OCI-LY7 (cell line): ENCODE data around the gene ERI3. TPM values are rescaled to one million over a fixed set of nuclear protein-coding genes. Genes with fewer than 3 reads are reported as not detected.

ENCODE experiments used
- BruUV-seq: library from RNA; stranded (reverse); fragments of 400-500 nt; replicated peaks from 2 replicates; lab custom pipeline; 2021; lab: Mats Ljungman, UMichigan
- CTCF ChIA-PET: fragments of 300-600 bp; sonication (Branson Sonifier 250); formaldehyde crosslinking; loops from one replicate; lab custom pipeline; 2022; ENCODE audit warnings: antibody characterized with exemption; ENCODE audit not compliant: unreplicated experiment; lab: Charles Lee
- POLR2A ChIA-PET: fragments of 300-600 bp; sonication (Branson Sonifier 250); formaldehyde crosslinking; loops from one replicate; lab custom pipeline; 2022; ENCODE audit warnings: antibody characterized with exemption; lab: Charles Lee
- DNase-seq: peaks from one replicate; pipeline ENCODE4 v3.0.0-alpha.2; 2015; ENCODE audit warnings: low spot score
- H2AFZ ChIP-seq: fragments of 200-600 bp; sonication (generic), shearing (Covaris generic); 2 replicates; pipeline ENCODE4 v1.6.1; 2014; ENCODE audit warnings: mild to moderate bottlenecking, antibody characterized with exemption, low read length, moderate library complexity
- H3K27ac ChIP-seq: fragments of 200-600 bp; sonication (generic); 2 replicates; pipeline ENCODE4 v1.5.1; 2014; ENCODE audit warnings: mixed run types, low read depth, mild to moderate bottlenecking, moderate library complexity, low read length, inconsistent platforms; ENCODE audit not compliant: poor library complexity, severe bottlenecking
- H3K36me3 ChIP-seq: fragments of 200-600 bp; sonication (generic); 2 replicates; pipeline ENCODE4 v1.6.1; 2014; ENCODE audit warnings: mild to moderate bottlenecking, antibody characterized with exemption, low read length, moderate library complexity, mixed read lengths; ENCODE audit not compliant: insufficient read depth
- H3K4me1 ChIP-seq: fragments of 200-600 bp; sonication (generic); 2 replicates; pipeline ENCODE4 v1.5.1; 2014; ENCODE audit warnings: mild to moderate bottlenecking, low read length; ENCODE audit not compliant: insufficient read depth, poor library complexity, severe bottlenecking
- H3K4me2 ChIP-seq: fragments of 200-600 bp; sonication (generic); 2 replicates; pipeline ENCODE4 v1.6.1; 2014; ENCODE audit warnings: mild to moderate bottlenecking, low read length
- H3K4me3 ChIP-seq: fragments of 200-600 bp; sonication (generic); 2 replicates; pipeline ENCODE4 v1.5.1; 2014; ENCODE audit warnings: mild to moderate bottlenecking, low read depth, low read length; ENCODE audit not compliant: poor library complexity, severe bottlenecking
- H3K79me2 ChIP-seq: fragments of 200-600 bp; sonication (generic); 2 replicates; pipeline ENCODE4 v1.6.1; 2016; ENCODE audit warnings: low read depth, mild to moderate bottlenecking, low read length, moderate library complexity, mixed read lengths; ENCODE audit not compliant: insufficient read depth
- H3K9me2 ChIP-seq: fragments of 200-600 bp; sonication (generic); 2 replicates; pipeline ENCODE4 v1.6.1; 2016; ENCODE audit warnings: mild to moderate bottlenecking, low read length, mixed read lengths; ENCODE audit not compliant: insufficient read depth
- H3K9me3 ChIP-seq: fragments of 200-600 bp; sonication (generic); 2 replicates; pipeline ENCODE4 v1.6.1; 2014; ENCODE audit warnings: mild to moderate bottlenecking, mixed run types, low read length, mixed read lengths
- H4K20me1 ChIP-seq: fragments of 200-600 bp; sonication (generic); 2 replicates; pipeline ENCODE4 v1.6.1; 2014; ENCODE audit warnings: mild to moderate bottlenecking, antibody characterized with exemption, low read length, moderate library complexity, mixed read lengths; ENCODE audit not compliant: insufficient read depth
- CTCF ChIP-seq: fragments of 200-600 bp; sonication (generic); conservative IDR thresholded peaks from 2 replicates; pipeline ENCODE4 v1.5.1; 2014; ENCODE audit warnings: mild to moderate bottlenecking, antibody characterized with exemption, low read length, moderate library complexity, mixed read lengths
- EZH2phosphoT487 ChIP-seq: fragments of 200-600 bp; sonication (generic); IDR thresholded peaks from 2 replicates; pipeline ENCODE4 v1.6.1; 2018; ENCODE audit warnings: low read depth, borderline replicate concordance, mild to moderate bottlenecking, mixed run types, antibody characterized with exemption, low read length, moderate library complexity, mixed read lengths
- intact Hi-C: fragments of 100-400 bp; cut with micrococcal nuclease; formaldehyde crosslinking; loops from one replicate; pipeline ENCODE4 v1.10.0; 2022; ENCODE audit not compliant: unreplicated experiment
- total RNA-seq, 2 experiments: library from RNA; depleted of rRNA in 1 of 2; stranded (reverse); fragments of >200 nt in 1 of 2; shearing (Covaris generic) in 1 of 2; gene quantifications; 2 replicates each; pipeline ENCODE4 v1.2.3, GENCODE V29; 2014 to 2022

The ERI3 gene
- total RNA-seq, 2 experiments from 2014 or later: 46.5 to 47.4 TPM

GRCh38 chr1:44235808-44236207, 119.2 kb downstream of the ERI3 start:
- no peaks in the 10 kb centered on the region for H3K9me3 ChIP-seq
- H3K9me2 ChIP-seq: no peaks in the 10 kb centered on the region
- TF ChIP-seq EZH2phosphoT487 (no peak), CTCF (no peak)
- H3K4me2 ChIP-seq: no peak overlapping the region
- CTCF ChIA-PET: interaction anchor here (0.6 kb wide), 1 partner anchor 773 kb away, joined by 3 read pairs; no protein-coding TSS in a partner anchor
- no peaks in the 10 kb centered on the region for H3K79me2 ChIP-seq
- POLR2A ChIA-PET: no interaction called here
- no peak overlapping the region for H2AFZ ChIP-seq
- H3K36me3 ChIP-seq: no peaks in the 10 kb centered on the region
- H3K4me3 ChIP-seq: no peak overlapping the region
- H3K4me1 ChIP-seq: peaks cover 4% of the 10 kb centered on the region
- BruUV-seq: no TSS peak
- H4K20me1 ChIP-seq: no peaks in the 10 kb centered on the region
- H3K27ac ChIP-seq: no peak overlapping the region
- intact Hi-C loops: no loop called here
- DNase-seq: no peak

- Histone ChIP-seq H3K4me2 (no peak overlapping the region), H3K4me3 (no peak overlapping the region), H3K9me3 (no peaks in the 10 kb centered on the region), H3K9me2 (no peaks in the 10 kb centered on the region), H3K27ac (no peak overlapping the region), H4K20me1 (no peaks in the 10 kb centered on the region), H3K4me1 (no peaks in the 10 kb centered on the region), H2AFZ (no peak overlapping the region), H3K79me2 (no peaks in the 10 kb centered on the region), H3K36me3 (no peaks in the 10 kb centered on the region)
- CTCF ChIA-PET: no interaction called here
- POLR2A ChIA-PET: interaction anchor here (0.6 to 0.8 kb wide), 3 partner anchors 13 to 1308 kb away, joined by 3 read pairs; no protein-coding TSS in a partner anchor
- TF ChIP-seq CTCF: no peak
- no peak for TF ChIP-seq EZH2phosphoT487
- no TSS peak for BruUV-seq
- intact Hi-C loops: no loop called here
- no peak for DNase-seq
Measured at GRCh38 chr1:44233593-44233992, 121.5 kb downstream of the ERI3 start.

GRCh38 chr1:44230796-44231195, 124.3 kb downstream of the ERI3 start:
- ChIA-PET POLR2A (no interaction called here), CTCF (no interaction called here)
- no peak for TF ChIP-seq EZH2phosphoT487
- no peak for TF ChIP-seq CTCF
- Histone ChIP-seq H3K4me3 (no peak overlapping the region), H3K4me2 (no peak overlapping the region), H3K4me1 (no peaks in the 10 kb centered on the region), H3K79me2 (no peaks in the 10 kb centered on the region), H2AFZ (no peak overlapping the region), H3K9me2 (no peaks in the 10 kb centered on the region), H4K20me1 (no peaks in the 10 kb centered on the region), H3K36me3 (no peaks in the 10 kb centered on the region), H3K27ac (no peak overlapping the region), H3K9me3 (no peaks in the 10 kb centered on the region)
- no peak for DNase-seq
- BruUV-seq: no TSS peak
- intact Hi-C loops: no loop called here
